H1 (cell line): ENCODE data around the gene SLC35A3. TPM values are rescaled to one million over a fixed set of nuclear protein-coding genes. Genes with fewer than 3 reads are reported as not detected.
A peak's percentile ranks its signal among the peaks of the same experiment; 100 is the strongest.

Experiments used
- CTCF ChIA-PET: fragments of 300-600 bp; sonication (Branson Sonifier 250); formaldehyde crosslinking; loops from one replicate; lab custom pipeline; 2021; ENCODE audit not compliant: partially characterized antibody; lab: Charles Lee
- POLR2A ChIA-PET: fragments of 300-600 bp; sonication (Branson Sonifier 250); formaldehyde crosslinking; loops from one replicate; lab custom pipeline; 2021; ENCODE audit warnings: inconsistent platforms; ENCODE audit not compliant: partially characterized antibody; lab: Charles Lee
- DNase-seq, 2 experiments: peaks; one replicate each; pipeline versions ENCODE4 v3.0.0 to v3.0.0-alpha.2; 2010 to 2022; ENCODE audit warnings: low spot score in 2 of 2, low read depth in 1 of 2, mixed read lengths in 1 of 2
- FAIRE-seq: peaks from 2 replicates; lab custom pipeline; 2011; peaks lifted over from hg19 to GRCh38; lab: Jason Lieb, UNC
- H2AFZ ChIP-seq: 2 replicates; pipeline ENCODE4 v1.8.1; 2012; ENCODE audit warnings: low read length, inconsistent platforms
- H2AK5ac ChIP-seq: 2 replicates; pipeline ENCODE4 v1.6.1; 2013; ENCODE audit warnings: low read depth, low read length
- H2BK120ac ChIP-seq: replicated peaks from 2 replicates; pipeline ENCODE3; 2013; ENCODE audit warnings: low read depth, low read length, inconsistent platforms
- H2BK12ac ChIP-seq: 2 replicates; pipeline ENCODE4 v1.6.1; 2013; ENCODE audit warnings: low read depth, low read length
- H2BK15ac ChIP-seq: 2 replicates; pipeline ENCODE4 v1.6.1; 2013; ENCODE audit warnings: low read length
- H2BK20ac ChIP-seq: 2 replicates; pipeline ENCODE4 v1.6.1; 2013; ENCODE audit warnings: low read length
- H2BK5ac ChIP-seq: 2 replicates; pipeline ENCODE4 v1.6.1; 2013; ENCODE audit warnings: low read depth, low read length
- H3K14ac ChIP-seq: 2 replicates; pipeline ENCODE4 v1.6.1; 2013; ENCODE audit warnings: inconsistent platforms; ENCODE audit not compliant: insufficient read length
- H3K18ac ChIP-seq: 2 replicates; pipeline ENCODE4 v1.6.1; 2013; ENCODE audit warnings: low read length; ENCODE audit errors: extremely low read depth
- H3K23ac ChIP-seq: 2 replicates; pipeline ENCODE4 v1.6.1; 2013; ENCODE audit warnings: inconsistent platforms; ENCODE audit not compliant: insufficient read length
- H3K23me2 ChIP-seq: 2 replicates; pipeline ENCODE4 v1.6.1; 2013; ENCODE audit warnings: low read depth, low read length
- H3K27ac ChIP-seq: 2 replicates; pipeline ENCODE4 v1.6.1; 2011; ENCODE audit warnings: low read depth, low read length, inconsistent platforms
- H3K27me3 ChIP-seq, 4 experiments: replicated peaks in 1 of 4; 1 replicate in 1 of 4; 2 replicates in 3 of 4; pipeline versions ENCODE4 v1.6.1 to v1.8.1; 2011 to 2013; ENCODE audit warnings: low read length in 3 of 4, mild to moderate bottlenecking in 3 of 4, inconsistent platforms in 2 of 4, mixed read lengths in 2 of 4, moderate library complexity in 1 of 4; ENCODE audit not compliant: control insufficient read depth in 3 of 4, insufficient read depth in 3 of 4; ENCODE audit errors: extremely low read depth in 1 of 4
- H3K36me3 ChIP-seq, 4 experiments: 2 replicates each; pipeline versions ENCODE4 v1.6.1 to v1.8.1; 2011 to 2013; ENCODE audit warnings: mild to moderate bottlenecking in 4 of 4, low read length in 3 of 4, moderate library complexity in 2 of 4, control low read depth in 1 of 4, inconsistent platforms in 1 of 4; ENCODE audit not compliant: insufficient read depth in 4 of 4, control insufficient read depth in 2 of 4
- H3K4ac ChIP-seq: replicated peaks from 2 replicates; pipeline ENCODE3; 2013; ENCODE audit warnings: low read length, low read depth, mixed read lengths, inconsistent platforms; ENCODE audit not compliant: insufficient read length
- H3K4me1 ChIP-seq, 4 experiments: replicated peaks in 1 of 4; 1 replicate in 1 of 4; 2 replicates in 3 of 4; pipeline versions ENCODE4 v1.6.1 to v1.8.1; 2011 to 2013; ENCODE audit warnings: low read length in 3 of 4, inconsistent platforms in 2 of 4, mixed read lengths in 1 of 4; ENCODE audit not compliant: insufficient read depth in 4 of 4, control insufficient read depth in 3 of 4
- H3K4me2 ChIP-seq, 2 experiments: 2 replicates each; pipeline versions ENCODE4 v1.6.1 to v1.8.1; 2011 to 2013; ENCODE audit warnings: low read depth in 2 of 2, low read length in 2 of 2, control low read depth in 1 of 2, inconsistent platforms in 1 of 2, mild to moderate bottlenecking in 1 of 2; ENCODE audit not compliant: insufficient read depth in 1 of 2
- H3K4me3 ChIP-seq, 4 experiments: fragments of 200-600, 300-600 bp in 1 of 4; sonication (generic), shearing (Covaris generic), sonication (Bioruptor Twin) in 1 of 4; 2 replicates each; pipeline versions ENCODE4 v1.5.1 to v1.8.1; 2011 to 2016; ENCODE audit warnings: low read length in 4 of 4, low read depth in 3 of 4, control low read depth in 2 of 4, inconsistent platforms in 2 of 4, mild to moderate bottlenecking in 2 of 4, mixed read lengths in 1 of 4, moderate library complexity in 1 of 4; ENCODE audit not compliant: insufficient read depth in 2 of 4; ENCODE audit errors: extremely low read depth in 1 of 4
- H3K56ac ChIP-seq: replicated peaks from 2 replicates; pipeline ENCODE3; 2013; ENCODE audit warnings: low read depth, mild to moderate bottlenecking, mixed read lengths, low read length, inconsistent platforms; ENCODE audit not compliant: insufficient read length
- H3K79me1 ChIP-seq: 2 replicates; pipeline ENCODE4 v1.6.1; 2013; ENCODE audit warnings: low read depth, low read length, control low read depth
- H3K79me2 ChIP-seq, 2 experiments: 2 replicates each; pipeline versions ENCODE4 v1.6.1 to v1.8.1; 2012 to 2013; ENCODE audit warnings: low read length in 2 of 2, mild to moderate bottlenecking in 2 of 2, inconsistent platforms in 1 of 2; ENCODE audit not compliant: insufficient read depth in 2 of 2, control insufficient read depth in 1 of 2
- H3K9ac ChIP-seq, 4 experiments: replicated peaks in 1 of 4; 1 replicate in 1 of 4; 2 replicates in 3 of 4; pipeline versions ENCODE4 v1.6.1 to v1.8.1; 2011 to 2013; ENCODE audit warnings: low read depth in 3 of 4, low read length in 3 of 4, control low read depth in 2 of 4, mild to moderate bottlenecking in 2 of 4, moderate library complexity in 2 of 4, inconsistent platforms in 1 of 4; ENCODE audit errors: extremely low read depth in 1 of 4
- H3K9me3 ChIP-seq, 2 experiments: 2 replicates each; pipeline versions ENCODE4 v1.6.1 to v1.8.1; 2012 to 2013; ENCODE audit warnings: mild to moderate bottlenecking in 2 of 2, moderate library complexity in 2 of 2, control low read depth in 1 of 2, inconsistent platforms in 1 of 2, low read depth in 1 of 2, low read length in 1 of 2, mixed read lengths in 1 of 2; ENCODE audit not compliant: insufficient read depth in 2 of 2
- H4K20me1 ChIP-seq, 2 experiments: replicated peaks in 1 of 2; 2 replicates each; pipeline versions ENCODE3 to v1.8.1; 2011 to 2013; ENCODE audit warnings: inconsistent platforms in 2 of 2, low read length in 2 of 2, mild to moderate bottlenecking in 1 of 2; ENCODE audit not compliant: insufficient read depth in 2 of 2, control insufficient read depth in 1 of 2
- H4K5ac ChIP-seq: 2 replicates; pipeline ENCODE4 v1.6.1; 2013; ENCODE audit warnings: low read length, low read depth, mixed read lengths, inconsistent platforms; ENCODE audit not compliant: insufficient read length
- H4K8ac ChIP-seq: 2 replicates; pipeline ENCODE4 v1.8.0; 2013; ENCODE audit warnings: mild to moderate bottlenecking, moderate library complexity, low read length, inconsistent platforms; ENCODE audit not compliant: insufficient read depth; ENCODE audit errors: extremely low read depth
- H4K91ac ChIP-seq: replicated peaks from 2 replicates; pipeline ENCODE3; 2013; ENCODE audit warnings: low read length, mixed read lengths, inconsistent platforms; ENCODE audit not compliant: insufficient read length
- MAFK ChIP-seq: IDR thresholded peaks from 2 replicates; pipeline ENCODE4 v1.6.1; 2012; ENCODE audit warnings: low read depth, mild to moderate bottlenecking, improper control_type of control experiment, low read length
- NRF1 ChIP-seq: IDR thresholded peaks from 2 replicates; pipeline ENCODE4 v1.6.1; 2011; ENCODE audit warnings: mild to moderate bottlenecking, low read depth, low read length, improper control_type of control experiment
- RFX5 ChIP-seq: IDR thresholded peaks from 2 replicates; pipeline ENCODE4 v1.6.1; 2011; ENCODE audit warnings: low read depth, low read length, improper control_type of control experiment, borderline replicate concordance
- SIRT6 ChIP-seq: IDR thresholded peaks from one replicate; pipeline ENCODE4 v1.7.1; 2012; ENCODE audit warnings: low read length, inconsistent platforms
- WGBS, 2 experiments: shearing (Covaris generic) in 1 of 2; methylation state at CpG; one replicate each; pipeline versions ENCODE4 v1.1.6 to v1.1.7; 2013 to 2015; ENCODE audit warnings: low lambda C conversion rate in 2 of 2, mixed read lengths in 2 of 2, inconsistent platforms in 1 of 2, low coverage in 1 of 2, missing lambda C conversion rate in 1 of 2; ENCODE audit not compliant: insufficient replicate concordance in 2 of 2, insufficient coverage in 1 of 2, insufficient read length in 1 of 2; ENCODE audit errors: extremely low coverage in 1 of 2, missing lambda C conversion rate in 1 of 2; 5-methylcytosine and 5-hydroxymethylcytosine counted together
- polyA plus RNA-seq, 7 experiments: library from polyadenylated mRNA; depleted of rRNA in 3 of 7; stranded (reverse) in 5 of 7; unstranded in 2 of 7; fragments of >200 nt in 5 of 7; fragments of 200-250 nt in 2 of 7; gene quantifications; 1 replicate in 5 of 7; 2 replicates in 1 of 7; 4 replicates in 1 of 7; pipeline versions ENCODE4 v1.2.1 to v1.2.3, GENCODE V29; 2011 to 2013; ENCODE audit warnings: missing spikeins in 2 of 7, mixed read lengths in 2 of 7
- total RNA-seq: library from RNA; stranded (reverse); fragmentation: NEBNext Ultra II Directional; extraction: Animal tissue kit (Norgen Biotek cat#: 25700); gene quantifications from 2 replicates; pipeline ENCODE4 v1.2.1, GENCODE V29; 2021
- TF ChIP-seq, protein P1 (sequence below): IDR thresholded peaks from 2 replicates; pipeline ENCODE4 v1.6.1; 2011; ENCODE audit warnings: low read length, improper control_type of control experiment

SLC35A3 gene
- total and polyA plus RNA-seq, 2 of the 8 experiments (the other 6 are each of a cell fraction or from before 2014, with no cell fraction given): 3.0 to 13.8 TPM

- H2AFZ ChIP-seq: peak overlapping the region; percentile 99
- peak overlapping the region; percentile 74 for H2BK15ac ChIP-seq
- H3K4me1 ChIP-seq: peaks cover 0 to 8% (median 3%) of the 10 kb centered on the region in 4 experiments; a peak in 4 of 7 replicates
- no peak for FAIRE-seq
- no peaks in the 10 kb centered on the region; a peak in 1 of 8 replicates for H3K36me3 ChIP-seq
- H2BK120ac ChIP-seq: peak overlapping the region; percentile 12
- H2BK5ac ChIP-seq: no peak overlapping the region; the same call in none of the 2 replicates
- peak overlapping the region; percentile 45; the same call in 1 of the 2 replicates for H2BK12ac ChIP-seq
- peak overlapping the region; percentile 99 for H4K8ac ChIP-seq
- H4K5ac ChIP-seq: peak overlapping the region; percentile 19
- no peaks in the 10 kb centered on the region for H3K79me1 ChIP-seq
- 0 out of 2 replicates have a peak overlapping the region, but pooled peaks have one; percentile 34 for H3K18ac ChIP-seq
- peak overlapping the region; percentile 71 to 78 for H3K4me2 ChIP-seq
- H3K27ac ChIP-seq: no peak overlapping the region; the same call in 1 of the 2 replicates
- H3K14ac ChIP-seq: no peak overlapping the region
- ChIA-PET CTCF (interaction anchor here (1.3 to 1.6 kb wide), 2 partner anchors 11 to 159 kb away, joined by 3 to 6 read pairs; no protein-coding TSS in a partner anchor), POLR2A (interaction anchor here (1.0 to 2.2 kb wide), 9 partner anchors 12 to 164 kb away, joined by 3 to 17 read pairs (median 5); partner anchors contain the start of genes AGL and TRMT13)
- H3K27me3 ChIP-seq: no peaks in the 10 kb centered on the region
- no peak for DNase-seq
- no peak overlapping the region for H3K4ac ChIP-seq
- TF ChIP-seq, protein P1, sequence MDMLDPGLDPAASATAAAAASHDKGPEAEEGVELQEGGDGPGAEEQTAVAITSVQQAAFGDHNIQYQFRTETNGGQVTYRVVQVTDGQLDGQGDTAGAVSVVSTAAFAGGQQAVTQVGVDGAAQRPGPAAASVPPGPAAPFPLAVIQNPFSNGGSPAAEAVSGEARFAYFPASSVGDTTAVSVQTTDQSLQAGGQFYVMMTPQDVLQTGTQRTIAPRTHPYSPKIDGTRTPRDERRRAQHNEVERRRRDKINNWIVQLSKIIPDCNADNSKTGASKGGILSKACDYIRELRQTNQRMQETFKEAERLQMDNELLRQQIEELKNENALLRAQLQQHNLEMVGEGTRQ: no peak
- TF ChIP-seq RFX5 (no peak), MAFK (no peak), SIRT6 (no peak), NRF1 (no peak)
- H3K9ac ChIP-seq: peak overlapping the region; percentile 72 to 79 (median 76)
- no peak overlapping the region for H2AK5ac ChIP-seq
- H3K4me3 ChIP-seq: peak overlapping the region; percentile 81 to 87 (median 82)
- peaks cover 0 to 12% of the 10 kb centered on the region in 2 experiments; a peak in 2 of 4 replicates for H3K79me2 ChIP-seq
- H4K20me1 ChIP-seq: no peaks in the 10 kb centered on the region
- no peaks in the 10 kb centered on the region for H3K9me3 ChIP-seq
- WGBS, 2 experiments: 43% methylated on average over 6 of the region's 6 CpGs; no CpG with 5 or more reads in 1 of the 2 experiments
- H4K91ac ChIP-seq: peak overlapping the region; percentile 65
- peak overlapping the region; percentile 2 for H3K56ac ChIP-seq
- H3K23ac ChIP-seq: no peak overlapping the region
- H3K23me2 ChIP-seq: peaks cover 8% of the 10 kb centered on the region
- no peak overlapping the region for H2BK20ac ChIP-seq
Measured at GRCh38 chr1:99969260-99969728, 502 bp upstream of the SLC35A3 start.
